WTC11 (cell line): ENCODE results near the gene CORO6.
A peak's percentile ranks its signal among the peaks of the same experiment; 100 is the strongest.

ENCODE experiments used
- ATF1 ChIP-seq: sonication (generic); formaldehyde crosslinking; IDR thresholded peaks from 2 replicates; pipeline ENCODE4 v1.8.1; 2023; ENCODE audit warnings: mild to moderate bottlenecking, moderate library complexity, missing genetic modification reagents
- CREM ChIP-seq: sonication (generic); formaldehyde crosslinking; IDR thresholded peaks from 2 replicates; pipeline ENCODE4 v1.8.1; 2022; ENCODE audit warnings: mild to moderate bottlenecking, missing genetic modification reagents, moderate library complexity
- HMGXB4 ChIP-seq: sonication (generic); formaldehyde crosslinking; IDR thresholded peaks from 2 replicates; pipeline ENCODE4 v1.8.1; 2023; ENCODE audit warnings: mild to moderate bottlenecking, moderate library complexity, missing genetic modification reagents
- JUN ChIP-seq: sonication (generic); formaldehyde crosslinking; IDR thresholded peaks from 2 replicates; pipeline ENCODE4 v1.8.0; 2023; ENCODE audit warnings: mild to moderate bottlenecking, missing genetic modification reagents
- MAX ChIP-seq: sonication (generic); formaldehyde crosslinking; IDR thresholded peaks from 2 replicates; pipeline ENCODE4 v1.8.0; 2022; ENCODE audit warnings: mild to moderate bottlenecking, missing genetic modification reagents
- NR1H2 ChIP-seq: sonication (generic); formaldehyde crosslinking; IDR thresholded peaks from 2 replicates; pipeline ENCODE4 v1.9.0; 2021; ENCODE audit warnings: mild to moderate bottlenecking, moderate library complexity, missing genetic modification reagents
- TF ChIP-seq, protein P1 (sequence below): sonication (generic); formaldehyde crosslinking; IDR thresholded peaks from 2 replicates; pipeline ENCODE4 v1.8.0; 2022; ENCODE audit warnings: missing genetic modification reagents
- TF ChIP-seq, protein P2 (sequence below): fragments of 200-600 bp; IDR thresholded peaks from 2 replicates; pipeline ENCODE4 v1.8.0; 2022; ENCODE audit warnings: antibody characterized with exemption
- TF ChIP-seq, protein P3 (sequence below): sonication (generic); formaldehyde crosslinking; conservative IDR thresholded peaks from 2 replicates; pipeline ENCODE4 v1.8.1; 2023; ENCODE audit warnings: mild to moderate bottlenecking, low read depth, missing genetic modification reagents, moderate library complexity
- TF ChIP-seq, protein P4 (sequence below): sonication (generic); formaldehyde crosslinking; IDR thresholded peaks from 2 replicates; pipeline ENCODE4 v1.8.1; 2022; ENCODE audit warnings: missing genetic modification reagents, borderline replicate concordance
- TF ChIP-seq, protein P5 (sequence below): sonication (generic); formaldehyde crosslinking; IDR thresholded peaks from 2 replicates; pipeline ENCODE4 v1.8.0; 2022; ENCODE audit warnings: mild to moderate bottlenecking, missing genetic modification reagents

- TF ChIP-seq CREM (CRISPR knock-in tag) (no peak), ATF1 (CRISPR knock-in tag) (no peak), MAX (peak; percentile 32; the same call in 1 of the 2 replicates), HMGXB4 (CRISPR knock-in tag) (no peak), JUN (CRISPR knock-in tag) (no peak), NR1H2 (CRISPR knock-in tag) (no peak)
- TF ChIP-seq, protein P1, sequence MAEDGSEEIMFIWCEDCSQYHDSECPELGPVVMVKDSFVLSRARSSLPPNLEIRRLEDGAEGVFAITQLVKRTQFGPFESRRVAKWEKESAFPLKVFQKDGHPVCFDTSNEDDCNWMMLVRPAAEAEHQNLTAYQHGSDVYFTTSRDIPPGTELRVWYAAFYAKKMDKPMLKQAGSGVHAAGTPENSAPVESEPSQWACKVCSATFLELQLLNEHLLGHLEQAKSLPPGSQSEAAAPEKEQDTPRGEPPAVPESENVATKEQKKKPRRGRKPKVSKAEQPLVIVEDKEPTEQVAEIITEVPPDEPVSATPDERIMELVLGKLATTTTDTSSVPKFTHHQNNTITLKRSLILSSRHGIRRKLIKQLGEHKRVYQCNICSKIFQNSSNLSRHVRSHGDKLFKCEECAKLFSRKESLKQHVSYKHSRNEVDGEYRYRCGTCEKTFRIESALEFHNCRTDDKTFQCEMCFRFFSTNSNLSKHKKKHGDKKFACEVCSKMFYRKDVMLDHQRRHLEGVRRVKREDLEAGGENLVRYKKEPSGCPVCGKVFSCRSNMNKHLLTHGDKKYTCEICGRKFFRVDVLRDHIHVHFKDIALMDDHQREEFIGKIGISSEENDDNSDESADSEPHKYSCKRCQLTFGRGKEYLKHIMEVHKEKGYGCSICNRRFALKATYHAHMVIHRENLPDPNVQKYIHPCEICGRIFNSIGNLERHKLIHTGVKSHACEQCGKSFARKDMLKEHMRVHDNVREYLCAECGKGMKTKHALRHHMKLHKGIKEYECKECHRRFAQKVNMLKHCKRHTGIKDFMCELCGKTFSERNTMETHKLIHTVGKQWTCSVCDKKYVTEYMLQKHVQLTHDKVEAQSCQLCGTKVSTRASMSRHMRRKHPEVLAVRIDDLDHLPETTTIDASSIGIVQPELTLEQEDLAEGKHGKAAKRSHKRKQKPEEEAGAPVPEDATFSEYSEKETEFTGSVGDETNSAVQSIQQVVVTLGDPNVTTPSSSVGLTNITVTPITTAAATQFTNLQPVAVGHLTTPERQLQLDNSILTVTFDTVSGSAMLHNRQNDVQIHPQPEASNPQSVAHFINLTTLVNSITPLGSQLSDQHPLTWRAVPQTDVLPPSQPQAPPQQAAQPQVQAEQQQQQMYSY (CRISPR knock-in tag): no peak
- TF ChIP-seq, protein P2, sequence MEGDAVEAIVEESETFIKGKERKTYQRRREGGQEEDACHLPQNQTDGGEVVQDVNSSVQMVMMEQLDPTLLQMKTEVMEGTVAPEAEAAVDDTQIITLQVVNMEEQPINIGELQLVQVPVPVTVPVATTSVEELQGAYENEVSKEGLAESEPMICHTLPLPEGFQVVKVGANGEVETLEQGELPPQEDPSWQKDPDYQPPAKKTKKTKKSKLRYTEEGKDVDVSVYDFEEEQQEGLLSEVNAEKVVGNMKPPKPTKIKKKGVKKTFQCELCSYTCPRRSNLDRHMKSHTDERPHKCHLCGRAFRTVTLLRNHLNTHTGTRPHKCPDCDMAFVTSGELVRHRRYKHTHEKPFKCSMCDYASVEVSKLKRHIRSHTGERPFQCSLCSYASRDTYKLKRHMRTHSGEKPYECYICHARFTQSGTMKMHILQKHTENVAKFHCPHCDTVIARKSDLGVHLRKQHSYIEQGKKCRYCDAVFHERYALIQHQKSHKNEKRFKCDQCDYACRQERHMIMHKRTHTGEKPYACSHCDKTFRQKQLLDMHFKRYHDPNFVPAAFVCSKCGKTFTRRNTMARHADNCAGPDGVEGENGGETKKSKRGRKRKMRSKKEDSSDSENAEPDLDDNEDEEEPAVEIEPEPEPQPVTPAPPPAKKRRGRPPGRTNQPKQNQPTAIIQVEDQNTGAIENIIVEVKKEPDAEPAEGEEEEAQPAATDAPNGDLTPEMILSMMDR: no peak
- TF ChIP-seq, protein P3, sequence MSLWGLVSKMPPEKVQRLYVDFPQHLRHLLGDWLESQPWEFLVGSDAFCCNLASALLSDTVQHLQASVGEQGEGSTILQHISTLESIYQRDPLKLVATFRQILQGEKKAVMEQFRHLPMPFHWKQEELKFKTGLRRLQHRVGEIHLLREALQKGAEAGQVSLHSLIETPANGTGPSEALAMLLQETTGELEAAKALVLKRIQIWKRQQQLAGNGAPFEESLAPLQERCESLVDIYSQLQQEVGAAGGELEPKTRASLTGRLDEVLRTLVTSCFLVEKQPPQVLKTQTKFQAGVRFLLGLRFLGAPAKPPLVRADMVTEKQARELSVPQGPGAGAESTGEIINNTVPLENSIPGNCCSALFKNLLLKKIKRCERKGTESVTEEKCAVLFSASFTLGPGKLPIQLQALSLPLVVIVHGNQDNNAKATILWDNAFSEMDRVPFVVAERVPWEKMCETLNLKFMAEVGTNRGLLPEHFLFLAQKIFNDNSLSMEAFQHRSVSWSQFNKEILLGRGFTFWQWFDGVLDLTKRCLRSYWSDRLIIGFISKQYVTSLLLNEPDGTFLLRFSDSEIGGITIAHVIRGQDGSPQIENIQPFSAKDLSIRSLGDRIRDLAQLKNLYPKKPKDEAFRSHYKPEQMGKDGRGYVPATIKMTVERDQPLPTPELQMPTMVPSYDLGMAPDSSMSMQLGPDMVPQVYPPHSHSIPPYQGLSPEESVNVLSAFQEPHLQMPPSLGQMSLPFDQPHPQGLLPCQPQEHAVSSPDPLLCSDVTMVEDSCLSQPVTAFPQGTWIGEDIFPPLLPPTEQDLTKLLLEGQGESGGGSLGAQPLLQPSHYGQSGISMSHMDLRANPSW (CRISPR knock-in tag): no peak
- TF ChIP-seq, protein P4, sequence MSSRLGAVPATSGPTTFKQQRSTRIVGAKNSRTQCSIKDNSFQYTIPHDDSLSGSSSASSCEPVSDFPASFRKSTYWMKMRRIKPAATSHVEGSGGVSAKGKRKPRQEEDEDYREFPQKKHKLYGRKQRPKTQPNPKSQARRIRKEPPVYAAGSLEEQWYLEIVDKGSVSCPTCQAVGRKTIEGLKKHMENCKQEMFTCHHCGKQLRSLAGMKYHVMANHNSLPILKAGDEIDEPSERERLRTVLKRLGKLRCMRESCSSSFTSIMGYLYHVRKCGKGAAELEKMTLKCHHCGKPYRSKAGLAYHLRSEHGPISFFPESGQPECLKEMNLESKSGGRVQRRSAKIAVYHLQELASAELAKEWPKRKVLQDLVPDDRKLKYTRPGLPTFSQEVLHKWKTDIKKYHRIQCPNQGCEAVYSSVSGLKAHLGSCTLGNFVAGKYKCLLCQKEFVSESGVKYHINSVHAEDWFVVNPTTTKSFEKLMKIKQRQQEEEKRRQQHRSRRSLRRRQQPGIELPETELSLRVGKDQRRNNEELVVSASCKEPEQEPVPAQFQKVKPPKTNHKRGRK (CRISPR knock-in tag): no peak
- TF ChIP-seq, protein P5, sequence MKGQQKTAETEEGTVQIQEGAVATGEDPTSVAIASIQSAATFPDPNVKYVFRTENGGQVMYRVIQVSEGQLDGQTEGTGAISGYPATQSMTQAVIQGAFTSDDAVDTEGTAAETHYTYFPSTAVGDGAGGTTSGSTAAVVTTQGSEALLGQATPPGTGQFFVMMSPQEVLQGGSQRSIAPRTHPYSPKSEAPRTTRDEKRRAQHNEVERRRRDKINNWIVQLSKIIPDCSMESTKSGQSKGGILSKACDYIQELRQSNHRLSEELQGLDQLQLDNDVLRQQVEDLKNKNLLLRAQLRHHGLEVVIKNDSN (CRISPR knock-in tag): no peak
Measured at GRCh38 chr17:29565643-29566472, 56.9 kb downstream of the CORO6 start.
